ENCODE data around the gene EMILIN2. TPM values are rescaled to one million over a fixed set of nuclear protein-coding genes. Genes with fewer than 3 reads are reported as not detected.

EMILIN2 gene
- total RNA-seq, 1 experiment from 2014 or later: 8.0 TPM

DNA sequence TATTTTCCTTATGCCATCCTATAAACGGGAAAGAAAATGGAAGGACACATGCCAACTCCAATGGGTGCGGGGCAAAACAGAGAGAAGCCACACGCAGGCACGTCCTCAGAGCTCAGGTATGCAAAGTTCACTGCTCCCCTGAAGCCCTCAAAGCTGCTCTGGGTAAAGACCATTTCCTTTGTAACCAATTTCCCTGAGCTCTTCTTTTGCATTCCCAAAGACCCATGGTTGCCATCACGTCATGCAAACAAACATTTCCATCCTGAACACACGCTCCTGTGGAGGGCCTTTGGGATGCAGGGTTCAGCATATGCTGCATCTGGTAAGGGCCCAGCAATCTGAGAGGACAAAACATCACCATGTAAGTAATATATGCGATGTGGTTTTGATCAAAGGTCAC is 69.4 kb downstream of the EMILIN2 start:
- DNase-seq: no peak
- Mint-ChIP-seq H3K27ac (ENCODE audit: unreplicated experiment) (no peak overlapping the region), H3K27me3 (ENCODE audit: unreplicated experiment) (no peaks in the 10 kb centered on the region), H3K9me3 (ENCODE audit: low read depth, unreplicated experiment) (no peaks in the 10 kb centered on the region), H3K4me3 (ENCODE audit: low read depth, unreplicated experiment) (no peak overlapping the region), H3K4me1 (ENCODE audit: low read depth, unreplicated experiment) (peaks cover 14% of the 10 kb centered on the region), H3K36me3 (ENCODE audit: insufficient read depth, unreplicated experiment) (peaks cover 26% of the 10 kb centered on the region)
- no TSS peak for BruUV-seq (replicated peaks)
- CTCF ChIA-PET: no interaction called here
- TF ChIP-seq, protein P1, sequence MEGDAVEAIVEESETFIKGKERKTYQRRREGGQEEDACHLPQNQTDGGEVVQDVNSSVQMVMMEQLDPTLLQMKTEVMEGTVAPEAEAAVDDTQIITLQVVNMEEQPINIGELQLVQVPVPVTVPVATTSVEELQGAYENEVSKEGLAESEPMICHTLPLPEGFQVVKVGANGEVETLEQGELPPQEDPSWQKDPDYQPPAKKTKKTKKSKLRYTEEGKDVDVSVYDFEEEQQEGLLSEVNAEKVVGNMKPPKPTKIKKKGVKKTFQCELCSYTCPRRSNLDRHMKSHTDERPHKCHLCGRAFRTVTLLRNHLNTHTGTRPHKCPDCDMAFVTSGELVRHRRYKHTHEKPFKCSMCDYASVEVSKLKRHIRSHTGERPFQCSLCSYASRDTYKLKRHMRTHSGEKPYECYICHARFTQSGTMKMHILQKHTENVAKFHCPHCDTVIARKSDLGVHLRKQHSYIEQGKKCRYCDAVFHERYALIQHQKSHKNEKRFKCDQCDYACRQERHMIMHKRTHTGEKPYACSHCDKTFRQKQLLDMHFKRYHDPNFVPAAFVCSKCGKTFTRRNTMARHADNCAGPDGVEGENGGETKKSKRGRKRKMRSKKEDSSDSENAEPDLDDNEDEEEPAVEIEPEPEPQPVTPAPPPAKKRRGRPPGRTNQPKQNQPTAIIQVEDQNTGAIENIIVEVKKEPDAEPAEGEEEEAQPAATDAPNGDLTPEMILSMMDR (IDR thresholded peaks at IDR 0.05; ENCODE audit: unreplicated experiment): no peak
- intact Hi-C loops (cut with micrococcal nuclease; ENCODE audit: unreplicated experiment): no loop called here

DNA sequence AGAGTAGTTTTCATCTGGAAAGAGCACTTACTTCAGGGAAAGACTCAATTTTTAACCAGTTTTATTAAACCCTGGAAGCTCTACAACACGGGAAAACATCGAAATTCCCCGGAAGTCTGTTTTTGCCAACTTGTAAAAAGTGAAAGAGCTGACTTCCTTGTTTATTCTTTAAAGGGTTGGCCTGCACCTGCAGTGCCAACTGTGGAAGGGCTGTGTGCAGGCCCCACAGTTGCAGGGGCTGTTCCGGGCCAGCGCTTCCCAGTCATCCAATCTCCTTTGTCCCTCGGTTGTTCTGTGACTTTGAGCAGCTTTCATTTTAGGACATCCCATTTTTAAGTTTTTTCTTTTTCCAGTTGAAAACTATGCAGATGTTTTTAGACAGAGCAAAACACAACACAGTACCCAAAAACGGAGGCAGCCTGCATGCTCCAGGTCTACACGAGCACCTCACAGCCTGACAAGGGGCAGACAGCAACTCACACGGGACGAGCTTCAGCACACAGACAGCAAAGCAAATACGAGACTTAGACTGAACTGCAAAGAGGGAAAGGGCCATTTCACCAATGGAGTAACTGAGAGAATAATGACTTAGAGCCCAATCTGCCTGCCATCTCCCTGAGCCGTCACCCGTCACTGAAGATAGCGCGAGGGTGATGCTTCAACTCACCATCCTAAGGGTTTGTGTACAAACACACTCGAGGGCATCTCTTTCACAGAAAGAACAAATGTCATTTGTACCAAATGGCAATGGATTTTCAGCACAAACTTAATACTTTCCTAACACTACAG is 70.6 kb downstream of the EMILIN2 start:
- TF ChIP-seq, protein P1 (IDR thresholded peaks at IDR 0.05; ENCODE audit: unreplicated experiment): no peak
- Mint-ChIP-seq H3K4me1 (ENCODE audit: low read depth, unreplicated experiment) (peaks cover 14% of the 10 kb centered on the region), H3K36me3 (ENCODE audit: insufficient read depth, unreplicated experiment) (peaks cover 26% of the 10 kb centered on the region), H3K4me3 (ENCODE audit: low read depth, unreplicated experiment) (no peak overlapping the region), H3K27ac (ENCODE audit: unreplicated experiment) (no peak overlapping the region), H3K27me3 (ENCODE audit: unreplicated experiment) (no peaks in the 10 kb centered on the region), H3K9me3 (ENCODE audit: low read depth, unreplicated experiment) (no peaks in the 10 kb centered on the region)
- DNase-seq: no peak
- CTCF ChIA-PET: no interaction called here
- BruUV-seq (replicated peaks): no TSS peak
- intact Hi-C loops (cut with micrococcal nuclease; ENCODE audit: unreplicated experiment): no loop called here

DNA sequence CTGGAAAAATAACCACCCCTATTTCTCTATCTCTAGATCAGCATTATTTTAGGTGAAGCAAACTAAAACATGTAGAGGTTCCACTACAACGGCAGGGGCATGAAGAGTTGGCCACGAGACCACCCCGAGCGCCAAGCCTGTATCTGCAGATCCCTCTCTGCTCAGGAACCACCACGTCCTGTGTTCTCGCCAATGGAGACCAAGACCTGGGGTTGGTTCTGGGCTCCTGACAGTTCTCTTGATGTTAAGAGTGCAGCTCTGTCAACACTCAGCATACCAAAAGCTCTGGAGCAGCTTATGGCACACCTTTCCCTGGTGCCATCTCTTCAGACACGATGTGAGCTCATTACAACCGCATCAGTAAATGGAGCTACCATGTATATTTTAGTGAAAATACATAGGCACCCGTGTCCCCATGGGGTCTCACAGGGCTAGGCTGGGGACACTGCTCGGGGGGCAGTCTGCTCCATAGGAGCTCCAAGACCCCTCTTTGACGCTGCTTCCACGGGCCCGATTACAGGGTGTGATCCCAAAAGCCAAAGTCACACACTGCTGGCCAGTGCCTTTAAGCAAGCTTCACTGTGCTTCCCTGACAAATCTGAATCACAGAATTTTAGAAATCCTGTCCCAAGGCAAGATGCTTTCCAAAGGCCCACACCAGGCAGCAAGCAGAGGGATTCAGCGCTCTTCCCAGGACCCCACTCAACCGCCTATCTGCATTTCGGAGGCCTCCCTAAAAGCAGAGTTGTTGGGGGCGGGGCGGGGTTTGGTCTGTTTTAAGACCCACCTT is 72.2 kb downstream of the EMILIN2 start:
- no peak overlapping the region for H3K4me3 Mint-ChIP-seq (ENCODE audit: low read depth, unreplicated experiment)
- peaks cover 14% of the 10 kb centered on the region for H3K4me1 Mint-ChIP-seq (ENCODE audit: low read depth, unreplicated experiment)
- CTCF ChIA-PET: no interaction called here
- DNase-seq: no peak
- TF ChIP-seq, protein P1 (IDR thresholded peaks at IDR 0.05; ENCODE audit: unreplicated experiment): no peak
- peaks cover 27% of the 10 kb centered on the region for H3K36me3 Mint-ChIP-seq (ENCODE audit: insufficient read depth, unreplicated experiment)
- BruUV-seq (replicated peaks): no TSS peak
- H3K9me3 Mint-ChIP-seq (ENCODE audit: low read depth, unreplicated experiment): no peaks in the 10 kb centered on the region
- no peak overlapping the region for H3K27ac Mint-ChIP-seq (ENCODE audit: unreplicated experiment)
- H3K27me3 Mint-ChIP-seq (ENCODE audit: unreplicated experiment): no peaks in the 10 kb centered on the region
- intact Hi-C loops (cut with micrococcal nuclease; ENCODE audit: unreplicated experiment): no loop called here

DNA sequence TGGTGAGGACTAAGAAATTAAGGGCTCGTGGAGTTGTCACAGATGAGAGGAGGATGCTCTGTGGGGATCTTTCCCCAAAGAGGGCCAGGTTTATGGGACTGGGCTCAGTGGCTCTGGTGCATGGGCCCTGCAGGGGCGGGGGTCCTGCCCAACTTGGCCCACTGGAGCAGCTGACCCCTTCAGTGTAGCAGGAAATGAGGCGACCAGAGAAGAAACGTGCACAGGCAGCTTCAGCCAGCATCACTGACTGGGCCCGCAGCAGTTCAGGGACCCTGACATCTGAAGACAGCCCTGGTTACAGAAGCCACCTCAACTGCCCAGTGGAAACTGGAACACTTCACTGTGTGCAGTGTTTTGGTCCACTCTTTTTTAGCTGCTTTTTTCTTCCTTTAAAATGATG is 72.8 kb downstream of the EMILIN2 start:
- CTCF ChIA-PET: no interaction called here
- Mint-ChIP-seq H3K36me3 (ENCODE audit: insufficient read depth, unreplicated experiment) (peaks cover 30% of the 10 kb centered on the region), H3K27ac (ENCODE audit: unreplicated experiment) (no peak overlapping the region), H3K4me3 (ENCODE audit: low read depth, unreplicated experiment) (no peak overlapping the region), H3K4me1 (ENCODE audit: low read depth, unreplicated experiment) (peaks cover 14% of the 10 kb centered on the region), H3K9me3 (ENCODE audit: low read depth, unreplicated experiment) (no peaks in the 10 kb centered on the region), H3K27me3 (ENCODE audit: unreplicated experiment) (no peaks in the 10 kb centered on the region)
- TF ChIP-seq, protein P1 (IDR thresholded peaks at IDR 0.05; ENCODE audit: unreplicated experiment): no peak
- DNase-seq: no peak
- BruUV-seq (replicated peaks): no TSS peak
- intact Hi-C loops (cut with micrococcal nuclease; ENCODE audit: unreplicated experiment): no loop called here
